ENCODE data around the gene EML6.
"Not testable (repeated sequence)": the region's sequence is repeated elsewhere in the genome, so short reads cannot be mapped to it uniquely, and the experiment has no call there.

EML6 gene

GRCh38 chr2:54697934-54698333, 25.5 kb upstream of the EML6 start:
- Mint-ChIP-seq H3K4me1 (no peaks in the 10 kb centered on the region), H3K36me3 (no peaks in the 10 kb centered on the region), H3K4me3 (no peak overlapping the region), H3K27me3 (no peaks in the 10 kb centered on the region), H3K9me3 (no peaks in the 10 kb centered on the region), H3K27ac (no peak overlapping the region)
- no peak for ATAC-seq

DNA sequence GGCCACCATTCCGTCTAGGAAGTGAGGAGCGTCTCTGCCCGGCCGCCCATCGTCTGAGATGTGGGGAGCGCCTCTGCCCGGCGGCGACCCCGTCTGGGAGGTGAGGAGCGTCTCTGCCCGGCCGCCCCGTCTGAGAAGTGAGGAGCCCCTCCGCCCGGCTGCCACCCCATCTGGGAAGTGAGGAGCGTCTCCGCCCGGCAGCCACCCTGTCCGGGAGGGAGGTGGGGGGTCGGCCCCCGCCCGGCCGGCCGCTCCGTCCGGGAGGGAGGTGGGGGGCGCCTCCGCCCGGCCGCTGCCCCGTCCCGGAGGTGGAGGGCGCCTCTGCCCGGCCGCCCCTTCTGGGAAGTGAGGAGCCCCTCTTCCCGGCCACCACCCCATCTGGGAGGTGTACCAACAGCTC, 24.5 kb upstream of the EML6 start:
- not testable (repeated sequence) for H3K36me3 Mint-ChIP-seq, H3K9me3 Mint-ChIP-seq

GRCh38 chr2:54699665-54700064, 23.8 kb upstream of the EML6 start:
- no peaks in the 10 kb centered on the region for H3K36me3 Mint-ChIP-seq
- no peak overlapping the region for H3K27ac Mint-ChIP-seq
- H3K4me3 Mint-ChIP-seq: no peak overlapping the region
- no peak for ATAC-seq
- H3K9me3 Mint-ChIP-seq: no peaks in the 10 kb centered on the region
- H3K4me1 Mint-ChIP-seq: no peaks in the 10 kb centered on the region
- no peaks in the 10 kb centered on the region for H3K27me3 Mint-ChIP-seq

More for the DNA sequence above, 24.5 kb upstream of the EML6 start:
- ATAC-seq, H3K27me3 Mint-ChIP-seq, H3K4me3 Mint-ChIP-seq, H3K27ac Mint-ChIP-seq, H3K4me1 Mint-ChIP-seq: not testable (repeated sequence)

GRCh38 chr2:54701029-54701428, 22.4 kb upstream of the EML6 start:
- H3K4me3 Mint-ChIP-seq: no peak overlapping the region
- ATAC-seq: no peak
- H3K9me3 Mint-ChIP-seq: no peaks in the 10 kb centered on the region
- no peak overlapping the region for H3K27ac Mint-ChIP-seq
- no peaks in the 10 kb centered on the region for H3K27me3 Mint-ChIP-seq
- H3K4me1 Mint-ChIP-seq: no peaks in the 10 kb centered on the region
- H3K36me3 Mint-ChIP-seq: no peaks in the 10 kb centered on the region

GRCh38 chr2:54704238-54704637, 19.2 kb upstream of the EML6 start:
- Mint-ChIP-seq H3K27me3 (no peaks in the 10 kb centered on the region), H3K9me3 (no peaks in the 10 kb centered on the region), H3K4me3 (no peak overlapping the region), H3K36me3 (no peaks in the 10 kb centered on the region), H3K4me1 (peaks cover 8% of the 10 kb centered on the region), H3K27ac (no peak overlapping the region)
- ATAC-seq: no peak

- H3K9me3 Mint-ChIP-seq: no peaks in the 10 kb centered on the region
- ATAC-seq: no peak
- peaks cover 15% of the 10 kb centered on the region for H3K4me1 Mint-ChIP-seq
- H3K27me3 Mint-ChIP-seq: peaks cover under 1% of the 10 kb centered on the region
- H3K36me3 Mint-ChIP-seq: no peaks in the 10 kb centered on the region
- no peak overlapping the region for H3K4me3 Mint-ChIP-seq
- no peak overlapping the region for H3K27ac Mint-ChIP-seq
These were observed 18.5 kb upstream of the EML6 start for GRCh38 chr2:54704688-54705605.

GRCh38 chr2:54706622-54707021, 16.8 kb upstream of the EML6 start:
- Mint-ChIP-seq H3K27me3 (peaks cover 8% of the 10 kb centered on the region), H3K4me3 (no peak overlapping the region), H3K27ac (no peak overlapping the region), H3K4me1 (peaks cover 21% of the 10 kb centered on the region), H3K9me3 (no peaks in the 10 kb centered on the region), H3K36me3 (no peaks in the 10 kb centered on the region)
- no peak for ATAC-seq

DNA sequence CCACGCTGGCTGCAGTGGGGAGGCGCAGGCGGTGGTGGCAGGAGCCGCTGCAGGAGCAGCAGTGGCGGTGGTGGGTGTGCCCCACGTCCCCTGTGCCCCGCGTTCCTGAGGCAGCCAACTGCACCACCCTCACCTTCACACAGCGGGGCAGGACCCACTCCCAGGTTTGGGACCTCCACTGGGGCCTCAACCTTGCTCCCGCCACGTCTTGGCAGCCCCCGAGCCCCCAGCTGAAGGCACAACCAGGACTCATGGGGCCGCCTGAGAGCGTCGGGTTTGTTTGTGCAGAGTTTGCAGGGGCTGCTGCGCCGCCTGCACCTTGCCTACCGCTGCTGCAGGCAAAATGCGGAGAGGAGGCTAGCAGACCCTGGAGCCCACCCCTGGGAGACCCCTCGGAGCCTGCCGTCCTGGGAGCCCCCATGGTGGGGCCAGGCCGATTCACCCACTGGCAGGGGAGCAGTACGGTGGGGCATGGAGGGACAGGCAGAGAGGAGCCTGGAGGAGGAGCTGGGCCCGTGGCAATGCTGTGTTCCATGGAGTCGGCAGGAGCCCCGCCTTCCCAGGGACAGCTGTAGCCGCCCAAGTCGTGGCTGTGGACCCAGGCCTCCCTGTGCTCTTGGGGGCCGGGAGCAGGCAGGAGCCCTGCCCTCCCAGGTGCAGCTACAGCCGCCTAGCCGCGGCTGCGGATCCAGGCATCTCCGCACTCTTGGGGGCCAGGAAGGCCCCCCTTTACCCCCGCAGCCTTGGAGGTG, 14.7 kb upstream of the EML6 start:
- Mint-ChIP-seq H3K4me1 (peaks cover 21% of the 10 kb centered on the region), H3K4me3 (peak overlapping the region; percentile 84), H3K27me3 (peaks cover 8% of the 10 kb centered on the region), H3K27ac (peak overlapping the region; percentile 62), H3K9me3 (no peaks in the 10 kb centered on the region), H3K36me3 (no peaks in the 10 kb centered on the region)
- ATAC-seq: peak; percentile 69

DNA sequence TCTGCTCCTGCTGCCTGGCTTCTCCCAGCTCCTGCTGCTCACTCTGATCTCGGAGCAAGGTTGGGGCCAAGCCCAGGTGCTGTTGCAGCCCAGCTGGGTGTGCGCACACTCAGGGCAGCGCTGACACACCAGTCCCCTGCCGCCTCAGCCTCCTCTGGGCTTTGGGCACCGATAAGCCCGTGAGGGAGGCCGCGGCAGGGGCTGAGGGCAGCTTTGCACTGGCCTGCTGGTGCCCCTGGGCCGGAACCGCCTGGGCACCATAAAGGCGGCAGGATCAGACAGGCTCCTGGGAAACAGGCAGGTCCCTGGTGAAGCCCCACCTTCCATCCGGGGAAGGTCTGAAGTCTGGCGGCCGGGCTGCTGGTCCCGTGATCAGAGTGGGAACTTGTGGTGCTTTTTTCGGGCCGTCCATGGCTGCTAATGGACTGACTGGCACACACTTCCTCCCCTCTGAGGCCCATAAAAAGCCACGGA, 14.1 kb upstream of the EML6 start:
- peak overlapping the region; percentile 84 for H3K4me3 Mint-ChIP-seq

GRCh38 chr2:54710216-54710615, 13.2 kb upstream of the EML6 start:
- H3K4me3 Mint-ChIP-seq: peak overlapping the region; percentile 57
- peaks cover 21% of the 10 kb centered on the region for H3K4me1 Mint-ChIP-seq
- no peak for ATAC-seq
- peak overlapping the region; percentile 54 for H3K27ac Mint-ChIP-seq
- no peaks in the 10 kb centered on the region for H3K36me3 Mint-ChIP-seq
- H3K27me3 Mint-ChIP-seq: peaks cover 8% of the 10 kb centered on the region
- H3K9me3 Mint-ChIP-seq: no peaks in the 10 kb centered on the region

More for the DNA sequence above, 14.1 kb upstream of the EML6 start:
- peak overlapping the region; percentile 62 for H3K27ac Mint-ChIP-seq
- peaks cover 21% of the 10 kb centered on the region for H3K4me1 Mint-ChIP-seq
- H3K27me3 Mint-ChIP-seq: peaks cover 8% of the 10 kb centered on the region
- no peaks in the 10 kb centered on the region for H3K36me3 Mint-ChIP-seq
- H3K9me3 Mint-ChIP-seq: no peaks in the 10 kb centered on the region
- peak; percentile 73 for ATAC-seq

GRCh38 chr2:54712516-54712915, 10.9 kb upstream of the EML6 start:
- Mint-ChIP-seq H3K27me3 (peaks cover 8% of the 10 kb centered on the region), H3K4me1 (peaks cover 21% of the 10 kb centered on the region), H3K9me3 (no peaks in the 10 kb centered on the region), H3K36me3 (no peaks in the 10 kb centered on the region), H3K4me3 (no peak overlapping the region), H3K27ac (no peak overlapping the region)
- no peak for ATAC-seq

DNA sequence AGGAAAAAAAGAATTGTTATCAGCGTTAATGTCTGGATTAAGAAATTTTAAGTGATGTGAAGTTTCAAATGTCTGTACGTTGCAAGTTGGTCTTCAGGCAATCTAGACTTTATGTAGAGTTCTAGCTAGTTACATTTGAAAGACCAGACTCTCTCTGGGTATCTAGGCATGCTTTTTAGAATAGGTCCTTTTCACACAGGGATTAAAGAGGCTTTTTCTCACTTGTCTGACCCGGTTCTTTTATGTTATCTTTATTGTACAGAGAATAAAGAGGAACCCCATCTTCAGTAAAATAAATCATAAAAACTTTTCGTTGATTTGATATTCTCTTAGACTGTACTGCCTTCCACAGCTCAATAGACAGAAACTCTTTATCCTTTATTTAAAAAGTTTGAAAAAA, 8.5 kb upstream of the EML6 start:
- Mint-ChIP-seq H3K9me3 (no peaks in the 10 kb centered on the region), H3K4me3 (no peak overlapping the region), H3K27ac (no peak overlapping the region), H3K4me1 (peaks cover 6% of the 10 kb centered on the region), H3K36me3 (no peaks in the 10 kb centered on the region), H3K27me3 (peaks cover 7% of the 10 kb centered on the region)
- ATAC-seq: no peak

DNA sequence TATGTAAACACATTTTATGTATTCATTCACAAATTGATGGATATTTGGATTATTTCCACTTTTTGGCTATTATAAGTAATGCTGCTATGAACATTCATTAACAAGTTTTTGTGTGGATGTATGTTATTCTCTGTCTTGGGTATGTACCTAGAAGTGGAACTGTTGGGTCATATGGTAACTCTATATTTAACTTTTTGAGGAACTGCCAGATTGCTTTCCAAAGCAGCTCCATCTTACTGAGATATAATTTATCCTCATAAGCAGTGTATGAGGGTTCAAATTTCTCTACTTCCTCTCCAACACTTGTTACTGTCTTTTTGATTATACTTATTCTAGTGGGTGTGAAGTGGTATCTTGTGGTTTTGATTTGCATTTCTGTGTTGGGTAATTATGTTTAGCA, 7.1 kb upstream of the EML6 start:
- no peak for ATAC-seq
- Mint-ChIP-seq H3K36me3 (no peaks in the 10 kb centered on the region), H3K4me1 (no peaks in the 10 kb centered on the region), H3K27me3 (no peaks in the 10 kb centered on the region), H3K9me3 (no peaks in the 10 kb centered on the region), H3K4me3 (no peak overlapping the region), H3K27ac (no peak overlapping the region)

GRCh38 chr2:54720563-54720962, 2.9 kb upstream of the EML6 start:
- Mint-ChIP-seq H3K27ac (no peak overlapping the region), H3K36me3 (no peaks in the 10 kb centered on the region), H3K27me3 (no peaks in the 10 kb centered on the region), H3K4me1 (peaks cover 14% of the 10 kb centered on the region), H3K4me3 (no peak overlapping the region), H3K9me3 (no peaks in the 10 kb centered on the region)
- ATAC-seq: no peak

DNA sequence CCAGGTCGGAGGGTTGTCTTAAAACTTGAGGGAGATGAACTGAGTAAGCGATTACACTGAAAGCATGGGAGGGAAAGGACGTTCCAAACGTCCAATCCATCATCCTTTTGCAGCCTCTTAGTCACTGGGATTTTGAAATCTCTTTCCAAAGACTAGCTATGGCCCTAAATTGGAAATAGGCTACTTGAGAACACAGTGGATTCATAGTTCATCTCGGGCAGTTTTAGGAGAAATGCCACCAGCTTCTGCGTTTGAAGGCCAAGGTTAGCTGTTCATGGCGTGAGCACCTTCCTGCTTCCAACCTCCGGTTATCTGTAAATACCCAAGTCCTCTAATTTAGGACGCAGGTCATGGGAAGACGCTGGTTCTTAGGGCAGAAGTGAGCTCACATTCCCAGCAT, 821 bp upstream of the EML6 start:
- H3K36me3 Mint-ChIP-seq: no peaks in the 10 kb centered on the region
- H3K27ac Mint-ChIP-seq: peak overlapping the region; percentile 86
- H3K27me3 Mint-ChIP-seq: no peaks in the 10 kb centered on the region
- H3K4me1 Mint-ChIP-seq: peaks cover 24% of the 10 kb centered on the region
- no peaks in the 10 kb centered on the region for H3K9me3 Mint-ChIP-seq
- peak overlapping the region; percentile 96 for H3K4me3 Mint-ChIP-seq
- no peak for ATAC-seq
